Skeletal muscle satellite cell (primary cell): ENCODE measurements around the gene BPTF.
"Not testable (repeated sequence)": the region's sequence is repeated elsewhere in the genome, so short reads cannot be mapped to it uniquely, and the experiment has no call there.

Source experiments
- H3K27me3 ChIP-seq: 2 replicates; pipeline ENCODE4 v1.7.0; 2013; ENCODE audit warnings: low read length; ENCODE audit not compliant: control insufficient read depth, insufficient read depth
- H3K36me3 ChIP-seq: 2 replicates; pipeline ENCODE4 v1.7.0; 2013; ENCODE audit warnings: mild to moderate bottlenecking, control low read depth, low read length; ENCODE audit not compliant: insufficient read depth
- H3K4me1 ChIP-seq: 2 replicates; pipeline ENCODE4 v1.7.0; 2013; ENCODE audit warnings: low read length; ENCODE audit not compliant: control insufficient read depth, insufficient read depth
- H3K4me2 ChIP-seq: 2 replicates; pipeline ENCODE4 v1.7.0; 2013; ENCODE audit warnings: mild to moderate bottlenecking, low read length
- H3K4me3 ChIP-seq: 2 replicates; pipeline ENCODE4 v1.7.0; 2013; ENCODE audit warnings: low read length
- H3K9ac ChIP-seq: 2 replicates; pipeline ENCODE4 v1.7.0; 2013; ENCODE audit warnings: mild to moderate bottlenecking, low read depth, low read length, moderate library complexity
- H3K9me3 ChIP-seq: replicated peaks from 2 replicates; pipeline ENCODE4 v1.7.0; 2013; ENCODE audit warnings: mild to moderate bottlenecking, control low read depth, low read length

Gene BPTF

GRCh38 chr17:67855504-67856324 lies 30.4 kb downstream of the BPTF start:
- Histone ChIP-seq H3K4me3 (no peak overlapping the region), H3K9ac (no peak overlapping the region), H3K27me3 (no peaks in the 10 kb centered on the region)

GRCh38 chr17:67856402-67856801 lies 31.1 kb downstream of the BPTF start:
- not testable (repeated sequence) for H3K9me3 ChIP-seq, H3K9ac ChIP-seq, H3K4me1 ChIP-seq, H3K4me3 ChIP-seq, H3K27me3 ChIP-seq, H3K4me2 ChIP-seq
- peaks cover 10% of the 10 kb centered on the region for H3K36me3 ChIP-seq

More at GRCh38 chr17:67855504-67856324, 30.4 kb downstream of the BPTF start:
- no peaks in the 10 kb centered on the region for H3K9me3 ChIP-seq
- H3K36me3 ChIP-seq, result peaks cover 10% of the 10 kb centered on the region
- no peaks in the 10 kb centered on the region for H3K4me1 ChIP-seq
- no peak overlapping the region for H3K4me2 ChIP-seq

- no peaks in the 10 kb centered on the region for H3K9me3 ChIP-seq
- no peaks in the 10 kb centered on the region for H3K27me3 ChIP-seq
- H3K4me3 ChIP-seq, result no peak overlapping the region
- no peaks in the 10 kb centered on the region for H3K4me1 ChIP-seq
- H3K9ac ChIP-seq, result no peak overlapping the region
- no peak overlapping the region for H3K4me2 ChIP-seq
- peaks cover 7% of the 10 kb centered on the region for H3K36me3 ChIP-seq
Measured at GRCh38 chr17:67862614-67863217, 37.4 kb downstream of the BPTF start.

- Histone ChIP-seq H3K27me3 (no peaks in the 10 kb centered on the region), H3K36me3 (peaks cover 7% of the 10 kb centered on the region), H3K4me2 (no peak overlapping the region), H3K4me3 (no peak overlapping the region), H3K9ac (no peak overlapping the region), H3K4me1 (no peaks in the 10 kb centered on the region), H3K9me3 (no peaks in the 10 kb centered on the region)
Measured at GRCh38 chr17:67863624-67864247, 38.4 kb downstream of the BPTF start.

- Histone ChIP-seq H3K9ac (no peak overlapping the region), H3K9me3 (no peaks in the 10 kb centered on the region), H3K27me3 (no peaks in the 10 kb centered on the region), H3K4me3 (no peak overlapping the region), H3K4me2 (no peak overlapping the region), H3K4me1 (no peaks in the 10 kb centered on the region), H3K36me3 (peaks cover 7% of the 10 kb centered on the region)
Measured at GRCh38 chr17:67865438-67865837, 40.1 kb downstream of the BPTF start.

GRCh38 chr17:67867591-67867990 lies 42.3 kb downstream of the BPTF start:
- no peaks in the 10 kb centered on the region for H3K4me1 ChIP-seq
- no peaks in the 10 kb centered on the region for H3K9me3 ChIP-seq
- H3K36me3 ChIP-seq, result peaks cover 7% of the 10 kb centered on the region
- H3K27me3 ChIP-seq, result no peaks in the 10 kb centered on the region
- H3K4me3 ChIP-seq, result no peak overlapping the region
- no peak overlapping the region for H3K4me2 ChIP-seq
- no peak overlapping the region for H3K9ac ChIP-seq

- Histone ChIP-seq H3K36me3 (peaks cover 7% of the 10 kb centered on the region), H3K4me2 (no peak overlapping the region), H3K4me1 (no peaks in the 10 kb centered on the region), H3K9me3 (no peaks in the 10 kb centered on the region), H3K4me3 (no peak overlapping the region), H3K27me3 (no peaks in the 10 kb centered on the region), H3K9ac (no peak overlapping the region)
Measured at GRCh38 chr17:67868176-67868575, 42.9 kb downstream of the BPTF start.

- Histone ChIP-seq H3K27me3 (no peaks in the 10 kb centered on the region), H3K4me2 (no peak overlapping the region), H3K4me1 (no peaks in the 10 kb centered on the region), H3K4me3 (no peak overlapping the region), H3K9ac (no peak overlapping the region), H3K36me3 (peaks cover 28% of the 10 kb centered on the region), H3K9me3 (no peaks in the 10 kb centered on the region)
Measured at GRCh38 chr17:67879662-67880061, 54.4 kb downstream of the BPTF start.

GRCh38 chr17:67881083-67881482 lies 55.8 kb downstream of the BPTF start:
- H3K36me3 ChIP-seq, result peaks cover 20% of the 10 kb centered on the region

GRCh38 chr17:67884741-67885140 lies 59.4 kb downstream of the BPTF start:
- Histone ChIP-seq H3K36me3 (peaks cover 23% of the 10 kb centered on the region), H3K27me3 (no peaks in the 10 kb centered on the region), H3K4me1 (no peaks in the 10 kb centered on the region), H3K4me2 (no peak overlapping the region), H3K4me3 (no peak overlapping the region), H3K9me3 (no peaks in the 10 kb centered on the region), H3K9ac (no peak overlapping the region)

More at GRCh38 chr17:67881083-67881482, 55.8 kb downstream of the BPTF start:
- Histone ChIP-seq H3K27me3 (no peaks in the 10 kb centered on the region), H3K4me1 (no peaks in the 10 kb centered on the region), H3K4me3 (no peak overlapping the region), H3K9ac (no peak overlapping the region), H3K4me2 (no peak overlapping the region), H3K9me3 (no peaks in the 10 kb centered on the region)

- Histone ChIP-seq H3K9me3 (no peaks in the 10 kb centered on the region), H3K4me3 (no peak overlapping the region), H3K36me3 (peaks cover 44% of the 10 kb centered on the region), H3K9ac (no peak overlapping the region), H3K4me2 (no peak overlapping the region), H3K4me1 (peaks cover 10% of the 10 kb centered on the region), H3K27me3 (no peaks in the 10 kb centered on the region)
Measured at GRCh38 chr17:67891481-67892119, 66.3 kb downstream of the BPTF start.
